ENCODE measurements around the gene KIRREL3.

Gene KIRREL3

GRCh38 chr11:126640186-126640585, 360.4 kb downstream of the KIRREL3 start:
- no peak for DNase-seq (ENCODE audit: low read depth in 1 of 2, low spot score in 1 of 2)
- H3K4me3 ChIP-seq (replicated peaks; ENCODE audit: insufficient read depth, low read length): no peak overlapping the region
- no peak for TF ChIP-seq SPI1 (IDR thresholded peaks at IDR 0.05; ENCODE audit: borderline replicate concordance, low read depth)
- no peak for TF ChIP-seq POLR2AphosphoS5 (IDR thresholded peaks at IDR 0.05; ENCODE audit: low read depth)
- TF ChIP-seq CTCF (IDR thresholded peaks at IDR 0.05; ENCODE audit: insufficient read depth, low read length): no peak
- TF ChIP-seq REST (IDR thresholded peaks at IDR 0.05; ENCODE audit: insufficient replicate concordance, low read depth): no peak
- no peak for TF ChIP-seq GABPA (IDR thresholded peaks at IDR 0.05; ENCODE audit: low read depth)
- peaks cover 18% of the 10 kb centered on the region for H3K27me3 ChIP-seq (ENCODE audit: insufficient read depth, poor library complexity, severe bottlenecking)
- no peak overlapping the region for H3K27ac ChIP-seq (replicated peaks)

GRCh38 chr11:126639692-126640091, 360.9 kb downstream of the KIRREL3 start:
- Histone ChIP-seq H3K4me3 (replicated peaks; ENCODE audit: insufficient read depth, low read length) (no peak overlapping the region), H3K27me3 (ENCODE audit: insufficient read depth, poor library complexity, severe bottlenecking) (peaks cover 18% of the 10 kb centered on the region), H3K27ac (replicated peaks) (no peak overlapping the region)
- no peak for DNase-seq (ENCODE audit: low read depth in 1 of 2, low spot score in 1 of 2)
- no peak for TF ChIP-seq SPI1 (IDR thresholded peaks at IDR 0.05; ENCODE audit: borderline replicate concordance, low read depth)
- TF ChIP-seq GABPA (IDR thresholded peaks at IDR 0.05; ENCODE audit: low read depth): no peak
- no peak for TF ChIP-seq CTCF (IDR thresholded peaks at IDR 0.05; ENCODE audit: insufficient read depth, low read length)
- no peak for TF ChIP-seq REST (IDR thresholded peaks at IDR 0.05; ENCODE audit: insufficient replicate concordance, low read depth)
- TF ChIP-seq POLR2AphosphoS5 (IDR thresholded peaks at IDR 0.05; ENCODE audit: low read depth): no peak

- no peak overlapping the region for H3K27ac ChIP-seq (replicated peaks)
Measured at GRCh38 chr11:126638648-126639047, 361.9 kb downstream of the KIRREL3 start.

More at GRCh38 chr11:126638648-126639047, 361.9 kb downstream of the KIRREL3 start:
- Histone ChIP-seq H3K27me3 (ENCODE audit: insufficient read depth, poor library complexity, severe bottlenecking) (peaks cover 16% of the 10 kb centered on the region), H3K4me3 (replicated peaks; ENCODE audit: insufficient read depth, low read length) (no peak overlapping the region)
- no peak for DNase-seq (ENCODE audit: low read depth in 1 of 2, low spot score in 1 of 2)
- no peak for TF ChIP-seq REST (IDR thresholded peaks at IDR 0.05; ENCODE audit: insufficient replicate concordance, low read depth)
- TF ChIP-seq POLR2AphosphoS5 (IDR thresholded peaks at IDR 0.05; ENCODE audit: low read depth): no peak
- TF ChIP-seq GABPA (IDR thresholded peaks at IDR 0.05; ENCODE audit: low read depth): no peak
- no peak for TF ChIP-seq SPI1 (IDR thresholded peaks at IDR 0.05; ENCODE audit: borderline replicate concordance, low read depth)

All from HL-60 (cell line).